ENCODE measurements around the gene GATC.

Gene GATC

DNA sequence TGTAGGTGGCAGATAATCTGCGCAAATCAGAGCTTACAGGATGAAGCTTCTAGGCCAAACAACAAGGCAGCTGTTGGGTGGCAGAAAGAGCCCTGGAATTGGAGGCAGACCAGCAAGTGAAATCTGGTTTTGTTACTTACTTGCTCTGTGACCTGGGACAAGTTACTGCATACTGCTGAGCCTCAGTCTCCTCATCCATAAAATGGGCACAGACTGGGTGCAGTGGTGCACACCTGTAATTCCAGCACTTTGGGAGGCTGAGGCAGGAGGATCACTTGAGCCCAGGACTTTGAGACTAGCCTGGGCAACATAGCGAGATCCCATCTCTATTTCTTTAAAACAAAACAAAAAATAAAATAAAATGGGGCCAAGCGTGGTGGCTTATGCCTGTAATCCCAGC, 39.7 kb upstream of the GATC start:
- H2BK120ac ChIP-seq (ENCODE audit: low read depth, low read length): no peak overlapping the region
- WGBS, 2 donors (ENCODE audit: extremely low coverage in 2 of 2, insufficient read length in 2 of 2, insufficient replicate concordance in 1 of 2): no CpG with 5 or more reads among the region's 3 CpGs
- no peak overlapping the region for H3K18ac ChIP-seq (ENCODE audit: low read length)
- H4K91ac ChIP-seq (ENCODE audit: low read depth, low read length, poor library complexity): no peak overlapping the region
- no peak overlapping the region for H2BK5ac ChIP-seq (ENCODE audit: low read length)
- no peak overlapping the region for H3K4ac ChIP-seq (ENCODE audit: low read length)
- peaks cover 8 to 17% of the 10 kb centered on the region in 2 donors for H3K4me1 ChIP-seq (ENCODE audit: control insufficient read depth in 2 of 2, insufficient read depth in 1 of 2, low read depth in 1 of 2, low read length in 2 of 2)
- DNase-seq (ENCODE audit: low spot score): no peak
- H2BK15ac ChIP-seq (ENCODE audit: low read length): no peak overlapping the region
- no peak overlapping the region for H2AK5ac ChIP-seq (ENCODE audit: low read depth, low read length)
- no peak overlapping the region for H4K8ac ChIP-seq (ENCODE audit: low read depth, low read length)
- no peak overlapping the region for H3K4me2 ChIP-seq (ENCODE audit: insufficient read depth, low read length, poor library complexity, severe bottlenecking)
- H3K27me3 ChIP-seq (ENCODE audit: control insufficient read depth in 3 of 3, insufficient read depth in 3 of 3, low read depth in 1 of 3, low read length in 3 of 3): no peaks in the 10 kb centered on the region
- no peak overlapping the region for H3K14ac ChIP-seq (ENCODE audit: low read length)
- no peaks in the 10 kb centered on the region for H3K36me3 ChIP-seq (replicated peaks in 1 of 2; ENCODE audit: control insufficient read depth in 2 of 2, insufficient read depth in 2 of 2, low read length in 2 of 2)
- H2BK12ac ChIP-seq (ENCODE audit: low read length): no peak overlapping the region
- no peak overlapping the region for H3K9ac ChIP-seq (ENCODE audit: low read depth, low read length, poor library complexity)
- H2AFZ ChIP-seq (ENCODE audit: low read length): peak overlapping the region; percentile 79
- no peaks in the 10 kb centered on the region for H3K9me3 ChIP-seq (replicated peaks in 1 of 2; ENCODE audit: control insufficient read depth in 2 of 2, insufficient read depth in 1 of 2, low read depth in 1 of 2, low read length in 2 of 2)
- H3K4me3 ChIP-seq (ENCODE audit: low read length in 2 of 2): no peak overlapping the region
- no peak overlapping the region for H3K23ac ChIP-seq (ENCODE audit: low read depth, low read length, poor library complexity)
- H3K79me1 ChIP-seq (ENCODE audit: low read depth, low read length): no peaks in the 10 kb centered on the region
- no peak overlapping the region for H3K27ac ChIP-seq (replicated peaks; ENCODE audit: low read length)

- Histone ChIP-seq H2BK12ac (ENCODE audit: low read length) (peak overlapping the region; percentile 88), H3K4me3 (ENCODE audit: low read length in 2 of 2) (no peak overlapping the region)
Observed at GRCh38 chr12:120408771-120409170, 37.5 kb upstream of the GATC start.

GRCh38 chr12:120412421-120412820, 33.8 kb upstream of the GATC start:
- H3K36me3 ChIP-seq (replicated peaks in 1 of 2; ENCODE audit: control insufficient read depth in 2 of 2, insufficient read depth in 2 of 2, low read length in 2 of 2): no peaks in the 10 kb centered on the region
- H3K23ac ChIP-seq (ENCODE audit: low read depth, low read length, poor library complexity): no peak overlapping the region
- H3K27ac ChIP-seq (replicated peaks; ENCODE audit: low read length): no peak overlapping the region
- no peak overlapping the region for H3K4me2 ChIP-seq (ENCODE audit: insufficient read depth, low read length, poor library complexity, severe bottlenecking)
- no peak overlapping the region for H2BK120ac ChIP-seq (ENCODE audit: low read depth, low read length)
- no peak overlapping the region for H4K91ac ChIP-seq (ENCODE audit: low read depth, low read length, poor library complexity)
- H2AK5ac ChIP-seq (ENCODE audit: low read depth, low read length): no peak overlapping the region
- no peak overlapping the region for H2BK15ac ChIP-seq (ENCODE audit: low read length)
- no peak overlapping the region for H2BK12ac ChIP-seq (ENCODE audit: low read length)
- no peak overlapping the region for H3K4me3 ChIP-seq (ENCODE audit: low read length in 2 of 2)
- H3K9ac ChIP-seq (ENCODE audit: low read depth, low read length, poor library complexity): no peak overlapping the region
- H3K79me1 ChIP-seq (ENCODE audit: low read depth, low read length): no peaks in the 10 kb centered on the region
- DNase-seq (ENCODE audit: low spot score): no peak
- no peak overlapping the region for H3K4ac ChIP-seq (ENCODE audit: low read length)
- H4K8ac ChIP-seq (ENCODE audit: low read depth, low read length): no peak overlapping the region
- no peaks in the 10 kb centered on the region for H3K27me3 ChIP-seq (ENCODE audit: control insufficient read depth in 3 of 3, insufficient read depth in 3 of 3, low read depth in 1 of 3, low read length in 3 of 3)
- no peak overlapping the region for H2AFZ ChIP-seq (ENCODE audit: low read length)
- H3K14ac ChIP-seq (ENCODE audit: low read length): no peak overlapping the region
- no CpG with 5 or more reads among the region's 7 CpGs for WGBS, 2 donors (ENCODE audit: extremely low coverage in 2 of 2, insufficient read length in 2 of 2, insufficient replicate concordance in 1 of 2)
- no peak overlapping the region for H2BK5ac ChIP-seq (ENCODE audit: low read length)
- no peaks in the 10 kb centered on the region for H3K9me3 ChIP-seq (replicated peaks in 1 of 2; ENCODE audit: control insufficient read depth in 2 of 2, insufficient read depth in 1 of 2, low read depth in 1 of 2, low read length in 2 of 2)
- H3K4me1 ChIP-seq (ENCODE audit: control insufficient read depth in 2 of 2, insufficient read depth in 1 of 2, low read depth in 1 of 2, low read length in 2 of 2): peaks cover 9 to 10% of the 10 kb centered on the region in 2 donors
- H3K18ac ChIP-seq (ENCODE audit: low read length): no peak overlapping the region

More at GRCh38 chr12:120408771-120409170, 37.5 kb upstream of the GATC start:
- H2AFZ ChIP-seq (ENCODE audit: low read length): no peak overlapping the region
- H3K36me3 ChIP-seq (replicated peaks in 1 of 2; ENCODE audit: control insufficient read depth in 2 of 2, insufficient read depth in 2 of 2, low read length in 2 of 2): no peaks in the 10 kb centered on the region
- no peak overlapping the region for H4K91ac ChIP-seq (ENCODE audit: low read depth, low read length, poor library complexity)
- WGBS, 2 donors (ENCODE audit: extremely low coverage in 2 of 2, insufficient read length in 2 of 2, insufficient replicate concordance in 1 of 2): no CpG with 5 or more reads among the region's 11 CpGs
- no peak overlapping the region for H3K14ac ChIP-seq (ENCODE audit: low read length)
- peak overlapping the region; percentile 25 for H2BK15ac ChIP-seq (ENCODE audit: low read length)
- no peaks in the 10 kb centered on the region for H3K27me3 ChIP-seq (ENCODE audit: control insufficient read depth in 3 of 3, insufficient read depth in 3 of 3, low read depth in 1 of 3, low read length in 3 of 3)
- H3K79me1 ChIP-seq (ENCODE audit: low read depth, low read length): no peaks in the 10 kb centered on the region
- H3K23ac ChIP-seq (ENCODE audit: low read depth, low read length, poor library complexity): peak overlapping the region; percentile 17
- no peak overlapping the region for H2BK120ac ChIP-seq (ENCODE audit: low read depth, low read length)
- no peaks in the 10 kb centered on the region for H3K9me3 ChIP-seq (replicated peaks in 1 of 2; ENCODE audit: control insufficient read depth in 2 of 2, insufficient read depth in 1 of 2, low read depth in 1 of 2, low read length in 2 of 2)
- H3K27ac ChIP-seq (replicated peaks; ENCODE audit: low read length): no peak overlapping the region
- H3K4ac ChIP-seq (ENCODE audit: low read length): no peak overlapping the region
- H3K4me1 ChIP-seq (ENCODE audit: control insufficient read depth in 2 of 2, insufficient read depth in 1 of 2, low read depth in 1 of 2, low read length in 2 of 2): peaks cover 5 to 8% of the 10 kb centered on the region in 2 donors
- DNase-seq (ENCODE audit: low spot score): no peak
- H3K9ac ChIP-seq (ENCODE audit: low read depth, low read length, poor library complexity): no peak overlapping the region
- H4K8ac ChIP-seq (ENCODE audit: low read depth, low read length): no peak overlapping the region
- no peak overlapping the region for H3K4me2 ChIP-seq (ENCODE audit: insufficient read depth, low read length, poor library complexity, severe bottlenecking)
- H3K18ac ChIP-seq (ENCODE audit: low read length): peak overlapping the region; percentile 59
- H2AK5ac ChIP-seq (ENCODE audit: low read depth, low read length): peak overlapping the region; percentile 98
- peak overlapping the region; percentile 5 for H2BK5ac ChIP-seq (ENCODE audit: low read length)

- H3K27me3 ChIP-seq (ENCODE audit: control insufficient read depth in 3 of 3, insufficient read depth in 3 of 3, low read depth in 1 of 3, low read length in 3 of 3): no peaks in the 10 kb centered on the region
- no CpG with 5 or more reads among the region's 13 CpGs for WGBS, 2 donors (ENCODE audit: extremely low coverage in 2 of 2, insufficient read length in 2 of 2, insufficient replicate concordance in 1 of 2)
- no peak overlapping the region for H2BK12ac ChIP-seq (ENCODE audit: low read length)
- H3K4me2 ChIP-seq (ENCODE audit: insufficient read depth, low read length, poor library complexity, severe bottlenecking): peak overlapping the region; percentile 31
- no peak overlapping the region for H4K8ac ChIP-seq (ENCODE audit: low read depth, low read length)
- H3K4me3 ChIP-seq (ENCODE audit: low read length in 2 of 2): peak overlapping the region in 1 of 2 donors; percentile 22
- peak overlapping the region; percentile 95 for H3K18ac ChIP-seq (ENCODE audit: low read length)
- peak overlapping the region; percentile 93 for H3K27ac ChIP-seq (replicated peaks; ENCODE audit: low read length)
- no peak overlapping the region for H2BK15ac ChIP-seq (ENCODE audit: low read length)
- peak; percentile 85 for DNase-seq (ENCODE audit: low spot score)
- H3K4me1 ChIP-seq (ENCODE audit: control insufficient read depth in 2 of 2, insufficient read depth in 1 of 2, low read depth in 1 of 2, low read length in 2 of 2): peaks cover 9 to 10% of the 10 kb centered on the region in 2 donors
- no peak overlapping the region for H3K9ac ChIP-seq (ENCODE audit: low read depth, low read length, poor library complexity)
- no peaks in the 10 kb centered on the region for H3K9me3 ChIP-seq (replicated peaks in 1 of 2; ENCODE audit: control insufficient read depth in 2 of 2, insufficient read depth in 1 of 2, low read depth in 1 of 2, low read length in 2 of 2)
- H2BK5ac ChIP-seq (ENCODE audit: low read length): peak overlapping the region; percentile 88
- H4K91ac ChIP-seq (ENCODE audit: low read depth, low read length, poor library complexity): no peak overlapping the region
- H3K4ac ChIP-seq (ENCODE audit: low read length): no peak overlapping the region
- H3K79me1 ChIP-seq (ENCODE audit: low read depth, low read length): no peaks in the 10 kb centered on the region
- H3K23ac ChIP-seq (ENCODE audit: low read depth, low read length, poor library complexity): no peak overlapping the region
- no peak overlapping the region for H2BK120ac ChIP-seq (ENCODE audit: low read depth, low read length)
- no peaks in the 10 kb centered on the region for H3K36me3 ChIP-seq (replicated peaks in 1 of 2; ENCODE audit: control insufficient read depth in 2 of 2, insufficient read depth in 2 of 2, low read length in 2 of 2)
- H3K14ac ChIP-seq (ENCODE audit: low read length): no peak overlapping the region
- peak overlapping the region; percentile 83 for H2AFZ ChIP-seq (ENCODE audit: low read length)
- H2AK5ac ChIP-seq (ENCODE audit: low read depth, low read length): no peak overlapping the region
Observed at GRCh38 chr12:120413901-120414695, 32.1 kb upstream of the GATC start.
